Activated CD4-positive, CD25-positive, alpha-beta regulatory T cell treated with anti-CD3 and anti-CD28 coated beads, Interleukin-2, amount 50 U/mL, for 16 hours (primary cell): ENCODE data around the gene KRIT1.

Source experiments
- DNase-seq: peaks from one replicate; pipeline ENCODE4 v3.0.0-alpha.2; 2020; ENCODE audit warnings: low read depth, low spot score

The KRIT1 gene

GRCh38 chr7:92155108-92155739 is 90.5 kb downstream of the KRIT1 start:
- no peak for DNase-seq

- no peak for DNase-seq
Observed at GRCh38 chr7:92150450-92151017, 95.2 kb downstream of the KRIT1 start.

- no peak for DNase-seq
Observed at GRCh38 chr7:92149736-92150239, 95.9 kb downstream of the KRIT1 start.
